SU-DHL-6 (cell line): ENCODE results near the gene KCNB1.

Experiments
- CTCF ChIP-seq: fragments of 200-600 bp; sonication (generic); IDR thresholded peaks from one replicate; pipeline ENCODE4 v1.5.1; 2017; ENCODE audit warnings: antibody characterized with exemption, mild to moderate bottlenecking, low read length, moderate library complexity; ENCODE audit not compliant: insufficient read depth, poor library complexity, severe bottlenecking
- EZH2phosphoT487 ChIP-seq: fragments of 200-600 bp; sonication (generic), shearing (Covaris generic); conservative IDR thresholded peaks from 2 replicates; pipeline ENCODE4 v1.6.1; 2018; ENCODE audit warnings: mild to moderate bottlenecking, antibody characterized with exemption, low read length, moderate library complexity, mixed read lengths

- no peak for TF ChIP-seq EZH2phosphoT487
- TF ChIP-seq CTCF = no peak
Observed at GRCh38 chr20:49464556-49464955, 17.9 kb downstream of the KCNB1 start.
